Retina (tissue), 1 donor: ENCODE measurements around the gene THAP6.
"Not testable (repeated sequence)": the region's sequence is repeated elsewhere in the genome, so short reads cannot be mapped to it uniquely, and the experiment has no call there.

Experiments
- DNase-seq: peaks from one replicate; pipeline ENCODE4 v3.0.0-alpha.2; 2016

The THAP6 gene

GRCh38 chr4:75527482-75527881 lies 13.2 kb downstream of the THAP6 start:
- no peak for DNase-seq

- DNase-seq, result no peak
Measured at GRCh38 chr4:75530556-75531322, 16.5 kb downstream of the THAP6 start.

- not testable (repeated sequence) for DNase-seq
Measured at GRCh38 chr4:75531536-75532143, 17.4 kb downstream of the THAP6 start.

- not testable (repeated sequence) for DNase-seq
Measured at GRCh38 chr4:75533339-75533887, 19.1 kb downstream of the THAP6 start.

GRCh38 chr4:75533926-75534325 lies 19.7 kb downstream of the THAP6 start:
- not testable (repeated sequence) for DNase-seq

- not testable (repeated sequence) for DNase-seq
Measured at GRCh38 chr4:75537308-75537707, 23.0 kb downstream of the THAP6 start.

GRCh38 chr4:75542824-75543223 lies 28.6 kb downstream of the THAP6 start:
- DNase-seq, result no peak

GRCh38 chr4:75544220-75544619 lies 29.9 kb downstream of the THAP6 start:
- not testable (repeated sequence) for DNase-seq

GRCh38 chr4:75544870-75545269 lies 30.6 kb downstream of the THAP6 start:
- no peak for DNase-seq

- DNase-seq, result no peak
Measured at GRCh38 chr4:75545526-75545925, 31.3 kb downstream of the THAP6 start.

- no peak for DNase-seq
Measured at GRCh38 chr4:75547647-75548387, 33.5 kb downstream of the THAP6 start.

- DNase-seq, result no peak
Measured at GRCh38 chr4:75549019-75549418, 34.7 kb downstream of the THAP6 start.

GRCh38 chr4:75552452-75552851 lies 38.2 kb downstream of the THAP6 start:
- no peak for DNase-seq

- DNase-seq, result no peak
Measured at GRCh38 chr4:75555294-75556164, 41.3 kb downstream of the THAP6 start, which contains the start of gene ODAPH. Gene ODAPH (plus strand): TSS chr4:75556066. CDS start chr4:75556083, 17 bp downstream.

GRCh38 chr4:75557696-75558095 lies 43.4 kb downstream of the THAP6 start:
- no peak for DNase-seq

- no peak for DNase-seq
Measured at GRCh38 chr4:75561789-75562188, 47.5 kb downstream of the THAP6 start.

- no peak for DNase-seq
Measured at GRCh38 chr4:75564023-75564422, 49.8 kb downstream of the THAP6 start.

- no peak for DNase-seq
Measured at GRCh38 chr4:75565481-75565880, 51.2 kb downstream of the THAP6 start.

GRCh38 chr4:75566911-75567310 lies 52.6 kb downstream of the THAP6 start:
- no peak for DNase-seq

GRCh38 chr4:75567725-75568124 lies 53.5 kb downstream of the THAP6 start:
- DNase-seq, result no peak
